H1 (cell line): ENCODE results near the gene SAP30L. TPM values are rescaled to one million over a fixed set of nuclear protein-coding genes. Genes with fewer than 3 reads are reported as not detected.

ENCODE experiments used
- CTCF ChIA-PET: fragments of 300-600 bp; sonication (Branson Sonifier 250); formaldehyde crosslinking; loops from one replicate; lab custom pipeline; 2021; ENCODE audit not compliant: partially characterized antibody; lab: Charles Lee
- POLR2A ChIA-PET: fragments of 300-600 bp; sonication (Branson Sonifier 250); formaldehyde crosslinking; loops from one replicate; lab custom pipeline; 2021; ENCODE audit warnings: inconsistent platforms; ENCODE audit not compliant: partially characterized antibody; lab: Charles Lee
- DNase-seq, 2 experiments: peaks; one replicate each; pipeline versions ENCODE4 v3.0.0 to v3.0.0-alpha.2; 2010 to 2022; ENCODE audit warnings: low spot score in 2 of 2, low read depth in 1 of 2, mixed read lengths in 1 of 2
- FAIRE-seq: peaks from 2 replicates; lab custom pipeline; 2011; peaks lifted over from hg19 to GRCh38; lab: Jason Lieb, UNC
- H2AFZ ChIP-seq: 2 replicates; pipeline ENCODE4 v1.8.1; 2012; ENCODE audit warnings: low read length, inconsistent platforms
- H2AK5ac ChIP-seq: 2 replicates; pipeline ENCODE4 v1.6.1; 2013; ENCODE audit warnings: low read depth, low read length
- H2BK120ac ChIP-seq: replicated peaks from 2 replicates; pipeline ENCODE3; 2013; ENCODE audit warnings: low read depth, low read length, inconsistent platforms
- H2BK12ac ChIP-seq: 2 replicates; pipeline ENCODE4 v1.6.1; 2013; ENCODE audit warnings: low read depth, low read length
- H2BK15ac ChIP-seq: 2 replicates; pipeline ENCODE4 v1.6.1; 2013; ENCODE audit warnings: low read length
- H2BK20ac ChIP-seq: 2 replicates; pipeline ENCODE4 v1.6.1; 2013; ENCODE audit warnings: low read length
- H2BK5ac ChIP-seq: 2 replicates; pipeline ENCODE4 v1.6.1; 2013; ENCODE audit warnings: low read depth, low read length
- H3K14ac ChIP-seq: 2 replicates; pipeline ENCODE4 v1.6.1; 2013; ENCODE audit warnings: inconsistent platforms; ENCODE audit not compliant: insufficient read length
- H3K18ac ChIP-seq: 2 replicates; pipeline ENCODE4 v1.6.1; 2013; ENCODE audit warnings: low read length; ENCODE audit errors: extremely low read depth
- H3K23ac ChIP-seq: 2 replicates; pipeline ENCODE4 v1.6.1; 2013; ENCODE audit warnings: inconsistent platforms; ENCODE audit not compliant: insufficient read length
- H3K23me2 ChIP-seq: 2 replicates; pipeline ENCODE4 v1.6.1; 2013; ENCODE audit warnings: low read depth, low read length
- H3K27ac ChIP-seq: 2 replicates; pipeline ENCODE4 v1.6.1; 2011; ENCODE audit warnings: low read depth, low read length, inconsistent platforms
- H3K27me3 ChIP-seq, 4 experiments: replicated peaks in 1 of 4; 1 replicate in 1 of 4; 2 replicates in 3 of 4; pipeline versions ENCODE4 v1.6.1 to v1.8.1; 2011 to 2013; ENCODE audit warnings: low read length in 3 of 4, mild to moderate bottlenecking in 3 of 4, inconsistent platforms in 2 of 4, mixed read lengths in 2 of 4, moderate library complexity in 1 of 4; ENCODE audit not compliant: control insufficient read depth in 3 of 4, insufficient read depth in 3 of 4; ENCODE audit errors: extremely low read depth in 1 of 4
- H3K36me3 ChIP-seq, 4 experiments: 2 replicates each; pipeline versions ENCODE4 v1.6.1 to v1.8.1; 2011 to 2013; ENCODE audit warnings: mild to moderate bottlenecking in 4 of 4, low read length in 3 of 4, moderate library complexity in 2 of 4, control low read depth in 1 of 4, inconsistent platforms in 1 of 4; ENCODE audit not compliant: insufficient read depth in 4 of 4, control insufficient read depth in 2 of 4
- H3K4ac ChIP-seq: replicated peaks from 2 replicates; pipeline ENCODE3; 2013; ENCODE audit warnings: low read length, low read depth, mixed read lengths, inconsistent platforms; ENCODE audit not compliant: insufficient read length
- H3K4me1 ChIP-seq, 4 experiments: replicated peaks in 1 of 4; 1 replicate in 1 of 4; 2 replicates in 3 of 4; pipeline versions ENCODE4 v1.6.1 to v1.8.1; 2011 to 2013; ENCODE audit warnings: low read length in 3 of 4, inconsistent platforms in 2 of 4, mixed read lengths in 1 of 4; ENCODE audit not compliant: insufficient read depth in 4 of 4, control insufficient read depth in 3 of 4
- H3K4me2 ChIP-seq, 2 experiments: 2 replicates each; pipeline versions ENCODE4 v1.6.1 to v1.8.1; 2011 to 2013; ENCODE audit warnings: low read depth in 2 of 2, low read length in 2 of 2, control low read depth in 1 of 2, inconsistent platforms in 1 of 2, mild to moderate bottlenecking in 1 of 2; ENCODE audit not compliant: insufficient read depth in 1 of 2
- H3K4me3 ChIP-seq, 4 experiments: fragments of 200-600, 300-600 bp in 1 of 4; sonication (generic), shearing (Covaris generic), sonication (Bioruptor Twin) in 1 of 4; 2 replicates each; pipeline versions ENCODE4 v1.5.1 to v1.8.1; 2011 to 2016; ENCODE audit warnings: low read length in 4 of 4, low read depth in 3 of 4, control low read depth in 2 of 4, inconsistent platforms in 2 of 4, mild to moderate bottlenecking in 2 of 4, mixed read lengths in 1 of 4, moderate library complexity in 1 of 4; ENCODE audit not compliant: insufficient read depth in 2 of 4; ENCODE audit errors: extremely low read depth in 1 of 4
- H3K56ac ChIP-seq: replicated peaks from 2 replicates; pipeline ENCODE3; 2013; ENCODE audit warnings: low read depth, mild to moderate bottlenecking, mixed read lengths, low read length, inconsistent platforms; ENCODE audit not compliant: insufficient read length
- H3K79me1 ChIP-seq: 2 replicates; pipeline ENCODE4 v1.6.1; 2013; ENCODE audit warnings: low read depth, low read length, control low read depth
- H3K79me2 ChIP-seq, 2 experiments: 2 replicates each; pipeline versions ENCODE4 v1.6.1 to v1.8.1; 2012 to 2013; ENCODE audit warnings: low read length in 2 of 2, mild to moderate bottlenecking in 2 of 2, inconsistent platforms in 1 of 2; ENCODE audit not compliant: insufficient read depth in 2 of 2, control insufficient read depth in 1 of 2
- H3K9ac ChIP-seq, 4 experiments: replicated peaks in 1 of 4; 1 replicate in 1 of 4; 2 replicates in 3 of 4; pipeline versions ENCODE4 v1.6.1 to v1.8.1; 2011 to 2013; ENCODE audit warnings: low read depth in 3 of 4, low read length in 3 of 4, control low read depth in 2 of 4, mild to moderate bottlenecking in 2 of 4, moderate library complexity in 2 of 4, inconsistent platforms in 1 of 4; ENCODE audit errors: extremely low read depth in 1 of 4
- H3K9me3 ChIP-seq, 2 experiments: 2 replicates each; pipeline versions ENCODE4 v1.6.1 to v1.8.1; 2012 to 2013; ENCODE audit warnings: mild to moderate bottlenecking in 2 of 2, moderate library complexity in 2 of 2, control low read depth in 1 of 2, inconsistent platforms in 1 of 2, low read depth in 1 of 2, low read length in 1 of 2, mixed read lengths in 1 of 2; ENCODE audit not compliant: insufficient read depth in 2 of 2
- H4K20me1 ChIP-seq, 2 experiments: replicated peaks in 1 of 2; 2 replicates each; pipeline versions ENCODE3 to v1.8.1; 2011 to 2013; ENCODE audit warnings: inconsistent platforms in 2 of 2, low read length in 2 of 2, mild to moderate bottlenecking in 1 of 2; ENCODE audit not compliant: insufficient read depth in 2 of 2, control insufficient read depth in 1 of 2
- H4K5ac ChIP-seq: 2 replicates; pipeline ENCODE4 v1.6.1; 2013; ENCODE audit warnings: low read length, low read depth, mixed read lengths, inconsistent platforms; ENCODE audit not compliant: insufficient read length
- H4K8ac ChIP-seq: 2 replicates; pipeline ENCODE4 v1.8.0; 2013; ENCODE audit warnings: mild to moderate bottlenecking, moderate library complexity, low read length, inconsistent platforms; ENCODE audit not compliant: insufficient read depth; ENCODE audit errors: extremely low read depth
- H4K91ac ChIP-seq: replicated peaks from 2 replicates; pipeline ENCODE3; 2013; ENCODE audit warnings: low read length, mixed read lengths, inconsistent platforms; ENCODE audit not compliant: insufficient read length
- ASH2L ChIP-seq: fragments of 200-600, 300-600 bp; sonication (generic); IDR thresholded peaks from one replicate; pipeline ENCODE4 v1.7.1; 2017; ENCODE audit warnings: low read length
- CREB1 ChIP-seq: IDR thresholded peaks from 2 replicates; pipeline ENCODE4 v1.6.1; 2012; ENCODE audit warnings: inconsistent platforms
- EGR1 ChIP-seq: IDR thresholded peaks from 2 replicates; pipeline ENCODE4 v1.6.1; 2011; ENCODE audit warnings: low read depth, low read length, borderline replicate concordance
- FOSL1 ChIP-seq: IDR thresholded peaks from 2 replicates; pipeline ENCODE4 v1.6.1; 2011; ENCODE audit warnings: mild to moderate bottlenecking, low read depth, low read length, moderate library complexity; ENCODE audit not compliant: insufficient read depth
- HDAC6 ChIP-seq: IDR thresholded peaks from one replicate; pipeline ENCODE4 v1.7.1; 2012; ENCODE audit warnings: low read depth, mild to moderate bottlenecking, inconsistent platforms, low read length, moderate library complexity
- SIRT6 ChIP-seq: IDR thresholded peaks from one replicate; pipeline ENCODE4 v1.7.1; 2012; ENCODE audit warnings: low read length, inconsistent platforms
- TAF7 ChIP-seq: optimal IDR thresholded peaks from 2 replicates; pipeline ENCODE3; 2011; ENCODE audit warnings: low read depth, mild to moderate bottlenecking, inconsistent platforms, low read length, moderate library complexity, borderline replicate concordance
- WGBS, 2 experiments: shearing (Covaris generic) in 1 of 2; methylation state at CpG; one replicate each; pipeline versions ENCODE4 v1.1.6 to v1.1.7; 2013 to 2015; ENCODE audit warnings: low lambda C conversion rate in 2 of 2, mixed read lengths in 2 of 2, inconsistent platforms in 1 of 2, low coverage in 1 of 2, missing lambda C conversion rate in 1 of 2; ENCODE audit not compliant: insufficient replicate concordance in 2 of 2, insufficient coverage in 1 of 2, insufficient read length in 1 of 2; ENCODE audit errors: extremely low coverage in 1 of 2, missing lambda C conversion rate in 1 of 2; 5-methylcytosine and 5-hydroxymethylcytosine counted together
- polyA plus RNA-seq, 7 experiments: library from polyadenylated mRNA; depleted of rRNA in 3 of 7; stranded (reverse) in 5 of 7; unstranded in 2 of 7; fragments of >200 nt in 5 of 7; fragments of 200-250 nt in 2 of 7; gene quantifications; 1 replicate in 5 of 7; 2 replicates in 1 of 7; 4 replicates in 1 of 7; pipeline versions ENCODE4 v1.2.1 to v1.2.3, GENCODE V29; 2011 to 2013; ENCODE audit warnings: missing spikeins in 2 of 7, mixed read lengths in 2 of 7
- total RNA-seq: library from RNA; stranded (reverse); fragmentation: NEBNext Ultra II Directional; extraction: Animal tissue kit (Norgen Biotek cat#: 25700); gene quantifications from 2 replicates; pipeline ENCODE4 v1.2.1, GENCODE V29; 2021
- TF ChIP-seq, protein P1 (sequence below): IDR thresholded peaks from 2 replicates; pipeline ENCODE4 v1.6.1; 2012; ENCODE audit warnings: inconsistent platforms
- TF ChIP-seq, protein P2 (sequence below): IDR thresholded peaks from 2 replicates; pipeline ENCODE4 v1.6.1; 2012; ENCODE audit warnings: low read length, inconsistent platforms
- TF ChIP-seq, protein P3 (sequence below), 3 experiments: IDR thresholded peaks; 1 replicate in 2 of 3; 2 replicates in 1 of 3; pipeline versions ENCODE4 v1.5.1 to v1.6.1; 2011; ENCODE audit warnings: low read length in 3 of 3, mild to moderate bottlenecking in 3 of 3, inconsistent platforms in 2 of 3, low read depth in 1 of 3, moderate library complexity in 1 of 3; ENCODE audit not compliant: insufficient read depth in 1 of 3; ENCODE audit errors: control extremely low read depth in 1 of 3

Gene SAP30L
- total and polyA plus RNA-seq, 2 of the 8 experiments (the other 6 are each of a cell fraction or from before 2014, with no cell fraction given): 12.2 to 31.5 TPM

DNA sequence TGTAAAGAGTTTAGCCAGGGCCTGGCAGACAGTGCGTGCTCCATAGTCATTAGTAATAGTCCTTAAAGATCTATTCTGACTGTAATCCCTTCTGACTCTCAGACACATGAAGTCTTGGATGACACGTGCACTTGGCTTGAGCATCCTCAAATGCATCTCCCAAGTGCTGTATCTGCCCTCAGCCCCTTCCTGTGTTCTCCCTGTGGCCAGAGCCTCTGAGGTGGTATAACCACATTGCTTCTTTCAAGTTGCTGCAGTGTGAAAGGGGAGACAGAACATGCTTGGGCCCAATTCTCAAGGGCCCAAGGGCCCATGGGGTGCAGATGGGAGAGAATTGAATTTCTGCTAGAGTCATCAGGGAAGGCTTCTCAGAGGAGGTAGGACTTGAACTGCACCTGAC, 62.3 kb downstream of the SAP30L start:
- Histone ChIP-seq H3K79me2 (no peaks in the 10 kb centered on the region), H4K8ac (no peak overlapping the region), H2BK20ac (no peak overlapping the region), H3K9ac (no peak overlapping the region), H3K79me1 (no peaks in the 10 kb centered on the region), H3K14ac (no peak overlapping the region), H4K5ac (no peak overlapping the region), H4K20me1 (no peaks in the 10 kb centered on the region), H2AK5ac (no peak overlapping the region), H3K36me3 (no peaks in the 10 kb centered on the region), H3K4ac (no peak overlapping the region), H3K27ac (no peak overlapping the region), H3K23me2 (no peaks in the 10 kb centered on the region), H3K4me1 (peaks cover 1 to 7% (median 4%) of the 10 kb centered on the region in 4 experiments; a peak in 4 of 7 replicates), H2AFZ (no peak overlapping the region), H2BK15ac (no peak overlapping the region), H4K91ac (no peak overlapping the region), H2BK12ac (no peak overlapping the region), H3K9me3 (no peaks in the 10 kb centered on the region), H3K18ac (no peak overlapping the region), H2BK120ac (no peak overlapping the region), H3K4me3 (no peak overlapping the region), H3K27me3 (no peaks in the 10 kb centered on the region), H3K4me2 (no peak overlapping the region), H3K56ac (no peak overlapping the region), H3K23ac (no peak overlapping the region), H2BK5ac (no peak overlapping the region)
- ChIA-PET CTCF (interaction anchor here (1.2 to 5.2 kb wide), 2 partner anchors 12 to 41 kb away, joined by 5 to 44 read pairs; no protein-coding TSS in a partner anchor), POLR2A (no interaction called here)
- no peak for FAIRE-seq
- WGBS, 2 experiments: 92% methylated on average over 2 of the region's 2 CpGs; no CpG with 5 or more reads in 1 of the 2 experiments
- no peak for DNase-seq
- TF ChIP-seq EGR1: no peak
- TF ChIP-seq SIRT6: no peak
- no peak for TF ChIP-seq TAF7
- TF ChIP-seq, protein P1, sequence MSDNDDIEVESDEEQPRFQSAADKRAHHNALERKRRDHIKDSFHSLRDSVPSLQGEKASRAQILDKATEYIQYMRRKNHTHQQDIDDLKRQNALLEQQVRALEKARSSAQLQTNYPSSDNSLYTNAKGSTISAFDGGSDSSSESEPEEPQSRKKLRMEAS: no peak
- TF ChIP-seq, protein P2, sequence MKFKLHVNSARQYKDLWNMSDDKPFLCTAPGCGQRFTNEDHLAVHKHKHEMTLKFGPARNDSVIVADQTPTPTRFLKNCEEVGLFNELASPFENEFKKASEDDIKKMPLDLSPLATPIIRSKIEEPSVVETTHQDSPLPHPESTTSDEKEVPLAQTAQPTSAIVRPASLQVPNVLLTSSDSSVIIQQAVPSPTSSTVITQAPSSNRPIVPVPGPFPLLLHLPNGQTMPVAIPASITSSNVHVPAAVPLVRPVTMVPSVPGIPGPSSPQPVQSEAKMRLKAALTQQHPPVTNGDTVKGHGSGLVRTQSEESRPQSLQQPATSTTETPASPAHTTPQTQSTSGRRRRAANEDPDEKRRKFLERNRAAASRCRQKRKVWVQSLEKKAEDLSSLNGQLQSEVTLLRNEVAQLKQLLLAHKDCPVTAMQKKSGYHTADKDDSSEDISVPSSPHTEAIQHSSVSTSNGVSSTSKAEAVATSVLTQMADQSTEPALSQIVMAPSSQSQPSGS: no peak
- no peak for TF ChIP-seq FOSL1
- TF ChIP-seq, protein P3, sequence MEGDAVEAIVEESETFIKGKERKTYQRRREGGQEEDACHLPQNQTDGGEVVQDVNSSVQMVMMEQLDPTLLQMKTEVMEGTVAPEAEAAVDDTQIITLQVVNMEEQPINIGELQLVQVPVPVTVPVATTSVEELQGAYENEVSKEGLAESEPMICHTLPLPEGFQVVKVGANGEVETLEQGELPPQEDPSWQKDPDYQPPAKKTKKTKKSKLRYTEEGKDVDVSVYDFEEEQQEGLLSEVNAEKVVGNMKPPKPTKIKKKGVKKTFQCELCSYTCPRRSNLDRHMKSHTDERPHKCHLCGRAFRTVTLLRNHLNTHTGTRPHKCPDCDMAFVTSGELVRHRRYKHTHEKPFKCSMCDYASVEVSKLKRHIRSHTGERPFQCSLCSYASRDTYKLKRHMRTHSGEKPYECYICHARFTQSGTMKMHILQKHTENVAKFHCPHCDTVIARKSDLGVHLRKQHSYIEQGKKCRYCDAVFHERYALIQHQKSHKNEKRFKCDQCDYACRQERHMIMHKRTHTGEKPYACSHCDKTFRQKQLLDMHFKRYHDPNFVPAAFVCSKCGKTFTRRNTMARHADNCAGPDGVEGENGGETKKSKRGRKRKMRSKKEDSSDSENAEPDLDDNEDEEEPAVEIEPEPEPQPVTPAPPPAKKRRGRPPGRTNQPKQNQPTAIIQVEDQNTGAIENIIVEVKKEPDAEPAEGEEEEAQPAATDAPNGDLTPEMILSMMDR (IDR thresholded peaks at IDR 0.05; ENCODE audit: control extremely low read depth in 1 of 3, insufficient read depth in 1 of 3, low read depth in 1 of 3, low read length in 3 of 3): no peak
- no peak for TF ChIP-seq ASH2L
- TF ChIP-seq CREB1: no peak
- no peak for TF ChIP-seq HDAC6
